Activated CD4-positive, alpha-beta T cell treated with anti-CD3 and anti-CD28 coated beads, Interleukin-2, amount 50 U/mL, for 24 hours (primary cell): ENCODE results near the gene HSBP1L1.

ENCODE experiments used
- DNase-seq, 2 donors: peaks; one replicate each; pipeline ENCODE4 v3.0.0-alpha.2; 2020; ENCODE audit warnings: low read depth in 1 of 2, low spot score in 1 of 2

Gene HSBP1L1

DNA sequence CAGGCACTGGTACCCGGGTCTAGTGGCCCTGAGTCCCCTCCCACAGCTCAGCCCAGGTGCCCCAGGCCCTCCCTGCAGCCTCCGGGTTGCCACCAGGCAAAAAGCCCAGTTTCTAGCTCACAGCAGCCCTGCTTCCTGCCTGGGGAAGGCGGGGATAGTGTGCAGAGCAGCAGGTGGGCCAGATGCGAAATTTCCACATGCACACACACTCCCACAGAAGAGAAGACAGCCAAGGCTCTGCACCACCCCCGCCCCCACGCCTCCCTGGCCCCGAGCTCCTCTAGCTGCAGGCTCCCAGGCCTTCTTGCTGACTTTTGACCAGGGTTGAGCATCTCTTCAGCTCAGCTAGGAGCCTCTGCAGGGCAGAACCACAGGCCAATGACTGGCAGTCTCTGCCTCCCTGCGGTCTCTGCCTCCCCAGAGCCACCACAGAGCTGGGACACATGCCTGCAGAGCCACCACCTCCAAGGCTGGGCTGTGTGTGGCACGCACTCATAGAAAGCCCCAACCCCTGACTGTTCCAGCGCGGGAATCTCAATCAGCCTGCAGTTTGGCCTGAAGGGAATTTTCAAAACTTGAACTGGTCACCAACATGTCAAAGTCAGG lies 20.2 kb upstream of the HSBP1L1 start:
- DNase-seq = no peak

DNA sequence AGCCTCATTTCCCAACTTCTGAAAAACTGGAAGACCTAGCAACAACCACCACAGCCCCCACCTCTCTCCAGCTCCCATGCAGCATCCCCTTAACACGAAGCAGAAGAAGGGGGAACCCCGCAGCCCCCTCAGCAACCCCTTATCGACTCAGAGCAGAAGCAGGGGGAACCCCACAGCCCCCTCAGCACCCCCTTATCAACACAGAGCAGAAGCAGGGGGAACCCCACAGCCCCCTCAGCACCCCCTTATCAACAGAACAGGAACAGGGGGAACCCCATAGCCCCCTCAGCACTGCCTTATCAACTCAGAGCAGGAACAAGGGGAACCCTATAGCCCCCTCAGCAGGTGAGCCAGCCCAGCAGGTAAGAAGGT lies 19.7 kb upstream of the HSBP1L1 start:
- DNase-seq = no peak

DNA sequence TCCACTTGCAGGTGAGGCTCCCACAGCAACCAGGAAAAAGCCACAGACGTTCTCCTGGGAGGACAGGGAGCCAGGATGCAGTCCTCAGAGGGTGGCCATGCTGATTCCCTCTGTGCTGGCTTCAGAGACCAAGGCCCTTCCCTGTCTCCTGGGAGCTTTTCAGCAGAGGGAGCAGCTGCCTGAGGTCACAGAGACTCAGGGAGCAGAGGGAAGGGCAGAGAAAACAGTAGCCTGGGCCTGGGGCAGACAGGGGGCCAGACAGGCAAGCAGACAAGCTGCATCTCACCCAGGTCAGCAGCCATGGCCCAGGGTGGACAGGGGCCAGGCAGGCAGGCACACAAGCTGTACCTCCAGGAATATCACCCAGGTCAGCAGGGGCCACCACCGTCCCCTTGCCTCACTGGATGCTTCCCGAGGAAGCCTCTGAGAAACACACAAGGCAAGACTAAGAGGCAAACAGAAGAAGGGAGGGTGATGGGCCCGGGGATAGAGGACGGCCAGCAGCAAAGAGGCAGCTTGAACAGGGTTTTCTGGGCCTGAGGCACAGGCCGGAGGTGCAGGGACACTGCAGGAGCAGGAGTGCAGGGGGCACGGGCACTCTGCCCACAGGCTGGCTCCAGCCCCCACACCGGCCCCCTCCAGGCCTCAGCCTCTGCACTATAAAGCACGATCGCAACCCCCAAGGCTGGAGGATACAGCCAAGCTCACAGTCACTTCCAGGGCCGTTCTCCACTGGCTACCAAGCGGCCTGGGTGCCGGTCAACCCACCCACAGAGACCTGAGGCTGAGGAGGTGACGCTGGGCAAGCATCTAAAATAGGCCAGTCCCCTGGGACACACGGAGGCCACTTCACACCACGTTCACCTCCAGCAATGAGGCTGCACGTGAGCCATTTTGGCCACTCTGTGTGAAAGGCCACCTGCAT lies 19.1 kb upstream of the HSBP1L1 start:
- no peak for DNase-seq

DNA sequence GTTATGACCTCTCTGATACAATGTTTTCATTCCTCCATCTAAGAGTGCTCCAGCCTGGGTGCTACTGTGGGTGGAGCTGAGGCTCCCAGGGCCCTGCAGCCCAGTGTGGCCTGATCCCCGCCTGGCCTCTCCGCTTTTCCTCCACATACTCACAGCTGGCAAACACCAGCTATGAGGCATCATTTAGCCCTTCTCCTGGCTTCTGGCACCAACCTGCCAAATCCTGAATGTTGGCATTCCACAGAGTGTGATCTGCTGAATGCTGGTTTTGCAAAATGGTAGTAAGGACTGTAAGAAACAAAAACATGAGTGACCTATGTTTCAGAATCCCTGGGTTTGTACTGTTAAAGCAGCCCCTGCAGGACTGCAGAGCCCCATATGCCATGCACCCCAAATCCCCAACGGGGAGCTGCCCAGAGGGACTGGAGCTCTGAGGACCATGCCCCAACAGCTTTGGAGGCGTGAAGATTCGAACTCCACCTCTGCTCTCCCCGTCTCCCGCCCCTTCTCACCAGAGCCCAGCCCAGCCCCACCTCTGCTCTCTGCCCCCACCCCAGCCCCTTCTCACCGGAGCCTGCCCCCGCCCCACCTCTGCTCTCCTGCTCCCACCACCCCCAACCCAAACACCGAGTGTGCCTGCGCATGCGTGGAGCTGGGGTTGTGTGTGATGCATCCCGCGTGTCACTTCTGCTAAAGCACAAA lies 17.2 kb upstream of the HSBP1L1 start:
- DNase-seq = no peak

DNA sequence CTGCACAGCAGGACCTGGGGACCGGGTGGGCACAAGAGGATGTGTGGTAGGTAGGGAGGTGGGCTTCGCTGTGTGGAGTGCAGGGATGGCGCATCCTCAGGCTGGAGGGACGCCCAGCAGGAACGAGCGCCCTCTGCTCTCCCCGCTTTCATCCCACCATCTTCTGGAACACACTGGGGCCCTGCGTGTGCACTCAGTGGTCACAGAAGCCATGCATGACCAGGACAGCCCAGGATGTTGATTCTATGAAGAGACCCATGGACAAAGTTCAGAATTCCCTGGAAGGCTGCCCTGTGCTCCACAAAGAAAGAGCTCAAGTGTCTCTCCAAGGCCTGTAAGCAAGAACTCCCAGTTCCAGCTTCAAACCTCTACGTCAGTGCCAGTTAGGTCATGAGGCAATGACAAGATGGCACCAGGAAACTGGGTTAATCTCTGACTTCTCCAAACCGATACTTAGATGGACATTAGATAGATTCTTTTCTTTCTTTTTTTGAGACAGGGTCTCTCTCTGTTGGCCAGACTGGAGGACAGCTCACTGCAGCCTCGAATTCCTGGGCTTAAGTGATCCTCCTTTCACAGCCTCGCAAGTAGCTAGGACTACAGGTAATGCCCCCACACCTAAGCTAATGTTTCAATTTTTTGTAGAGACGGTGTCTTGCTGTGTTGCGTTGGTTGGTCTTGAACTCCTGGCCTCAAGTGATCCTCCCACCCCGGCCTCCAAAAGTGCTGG lies 16.4 kb upstream of the HSBP1L1 start:
- DNase-seq = no peak

DNA sequence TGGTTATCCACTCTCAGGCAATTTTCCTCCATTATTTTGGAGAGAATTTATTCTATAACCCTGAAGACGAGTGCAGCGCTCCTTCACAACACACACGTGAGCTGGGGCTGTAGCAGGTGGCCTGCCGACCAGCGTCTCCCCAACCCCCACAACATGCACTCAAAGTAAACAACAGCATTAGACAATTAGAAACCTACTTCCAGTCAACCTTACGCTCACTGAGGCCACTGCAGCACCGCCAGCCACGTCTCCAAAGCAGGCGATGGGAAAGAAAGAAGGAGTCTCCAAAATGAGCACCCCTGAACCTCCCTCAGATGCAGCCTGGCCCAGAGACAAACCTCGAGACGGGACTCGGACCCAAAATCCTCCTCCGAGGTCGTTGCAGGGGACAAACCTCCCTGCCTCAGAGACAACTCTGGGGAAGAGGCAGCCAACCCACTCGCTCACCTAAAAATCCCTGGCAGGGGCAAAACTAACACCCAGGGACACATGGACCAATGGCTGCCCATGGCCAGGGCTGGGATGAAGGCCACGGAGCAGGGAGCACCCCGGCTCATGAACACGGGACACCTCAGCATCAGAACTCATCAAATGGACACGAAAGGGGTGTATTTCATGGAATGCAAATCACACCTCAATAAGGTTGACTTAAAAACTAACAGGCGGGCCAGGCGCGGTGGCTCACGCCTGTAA lies 15.6 kb upstream of the HSBP1L1 start:
- no peak for DNase-seq

DNA sequence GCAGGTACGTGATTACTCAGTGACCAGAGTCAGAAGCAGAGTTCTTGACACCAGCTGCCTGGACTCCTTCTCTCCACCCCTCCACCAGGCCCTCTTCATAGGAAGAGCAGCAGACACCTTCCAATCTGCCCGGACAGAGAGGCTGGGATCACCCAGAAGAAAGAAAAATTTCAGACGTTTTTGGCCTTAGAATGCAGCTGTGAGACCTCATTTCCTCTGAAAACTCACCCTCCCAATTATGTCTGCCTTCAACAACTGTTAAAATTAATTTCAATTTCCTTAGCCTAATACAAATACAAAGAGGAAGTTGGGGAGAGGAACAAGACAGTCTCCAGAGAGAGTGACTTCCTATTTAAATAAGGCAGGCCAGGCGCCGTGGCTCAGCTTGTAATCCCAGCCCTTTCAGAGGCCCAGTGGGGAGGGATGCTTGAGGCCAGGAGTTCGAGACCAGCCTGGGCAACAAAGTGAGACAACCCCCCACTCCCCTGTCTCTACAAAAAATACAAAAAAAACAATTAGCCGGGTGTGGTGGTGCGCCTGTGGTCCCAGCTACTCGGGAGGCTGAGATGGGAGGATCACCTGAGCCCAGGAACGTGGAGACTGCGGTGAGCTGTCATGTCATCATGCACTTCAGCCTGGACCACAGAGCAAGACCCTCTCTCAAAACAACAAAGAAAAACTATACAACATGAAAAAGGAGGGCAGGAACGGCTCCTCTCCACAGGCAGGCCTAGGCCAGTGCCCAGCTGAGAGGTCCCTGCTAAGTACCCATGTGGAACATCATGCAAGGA lies 14.6 kb upstream of the HSBP1L1 start:
- no peak for DNase-seq

DNA sequence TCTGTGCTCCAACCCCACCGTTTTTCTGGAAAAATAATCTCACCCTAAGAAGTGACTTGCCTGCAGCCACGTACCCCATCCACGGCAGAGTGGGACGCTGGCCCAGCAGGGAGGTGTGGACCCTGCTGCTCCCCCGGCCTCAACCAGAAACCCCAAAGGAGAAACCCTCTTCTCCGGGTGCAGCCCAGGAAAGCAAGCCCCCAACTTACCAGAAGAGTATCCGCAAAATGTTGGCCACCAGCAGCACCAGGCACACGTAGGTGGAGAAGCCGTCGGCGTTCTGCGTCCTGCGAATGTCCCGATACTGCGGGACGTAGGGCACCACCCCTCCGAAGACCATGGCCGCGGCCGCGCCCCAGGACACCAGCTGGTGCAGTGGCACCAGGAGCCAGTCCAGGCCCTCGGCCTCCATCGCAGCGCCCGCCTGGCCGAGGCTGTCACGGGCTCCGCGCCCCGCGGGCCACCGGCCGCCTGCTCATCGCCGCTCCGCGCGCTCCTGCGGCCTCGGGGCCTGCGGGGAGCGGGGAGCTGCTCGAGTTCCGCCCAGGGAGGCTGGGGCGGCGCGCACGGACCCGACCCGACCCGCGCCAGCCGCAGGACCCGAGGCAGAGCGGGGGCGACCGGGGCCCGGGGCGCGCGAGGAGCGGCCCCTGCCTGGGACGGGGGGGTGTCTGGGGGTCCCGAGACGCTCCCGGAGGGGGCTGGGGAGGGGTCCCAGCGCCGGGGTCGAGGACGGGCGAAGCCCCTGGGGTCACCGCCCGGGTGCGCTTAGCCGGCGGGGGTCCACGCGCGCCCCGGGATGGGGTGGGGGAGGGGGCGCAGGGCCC lies 13.7 kb upstream of the HSBP1L1 start:
- no peak for DNase-seq

DNA sequence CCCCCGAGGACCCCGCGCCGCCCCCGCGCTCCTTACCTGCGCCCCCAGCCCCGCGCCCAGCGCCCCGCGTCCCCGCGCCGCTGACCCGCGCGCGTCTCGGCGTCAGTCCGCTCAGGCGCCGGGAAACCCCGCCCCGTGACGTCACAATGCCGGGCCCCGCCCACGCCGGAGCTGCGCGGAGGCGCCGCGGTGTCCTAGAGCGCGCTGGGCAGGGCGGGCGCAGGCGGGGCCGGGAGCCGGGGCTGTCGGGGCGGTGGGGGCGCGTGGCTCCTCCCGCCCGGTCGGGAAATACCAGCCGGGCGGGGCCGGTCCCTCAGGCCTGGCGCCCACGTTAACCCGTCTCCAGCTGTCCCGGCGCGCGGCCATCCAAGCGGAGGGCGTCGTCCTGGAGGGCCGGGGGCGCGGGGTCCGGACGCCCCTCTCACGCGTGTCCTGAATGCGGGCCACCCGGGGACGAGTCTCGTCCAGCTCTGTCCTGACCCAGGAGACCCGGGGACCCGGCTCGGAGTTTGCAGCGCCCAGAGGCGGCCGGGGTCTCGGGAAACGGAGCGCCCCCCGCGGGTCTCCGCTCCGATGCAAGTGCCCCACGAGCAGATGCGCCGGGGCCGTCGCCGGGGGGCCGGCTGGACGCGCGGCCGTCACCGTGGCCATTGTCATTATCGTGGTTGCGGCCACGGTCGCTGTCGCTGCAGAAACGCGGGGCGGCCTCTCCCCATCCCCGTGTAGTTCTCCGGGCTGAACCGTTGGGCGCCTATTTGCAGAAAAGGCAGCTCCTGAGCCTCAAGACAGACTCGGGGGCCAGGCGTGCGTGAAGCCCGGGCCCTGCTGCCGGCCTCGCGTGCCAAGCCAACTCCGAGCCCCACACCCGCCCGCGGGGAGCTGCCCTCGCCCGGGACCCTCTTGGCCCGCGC lies 12.6 kb upstream of the HSBP1L1 start, which contains the start of gene SLC66A2:
Gene SLC66A2 (minus strand): TSS at position 109 of the 911 bp plus-strand sequence. CDS start 727 bp downstream, outside the sequence.
- peak; percentile 89 to 91 for DNase-seq

DNA sequence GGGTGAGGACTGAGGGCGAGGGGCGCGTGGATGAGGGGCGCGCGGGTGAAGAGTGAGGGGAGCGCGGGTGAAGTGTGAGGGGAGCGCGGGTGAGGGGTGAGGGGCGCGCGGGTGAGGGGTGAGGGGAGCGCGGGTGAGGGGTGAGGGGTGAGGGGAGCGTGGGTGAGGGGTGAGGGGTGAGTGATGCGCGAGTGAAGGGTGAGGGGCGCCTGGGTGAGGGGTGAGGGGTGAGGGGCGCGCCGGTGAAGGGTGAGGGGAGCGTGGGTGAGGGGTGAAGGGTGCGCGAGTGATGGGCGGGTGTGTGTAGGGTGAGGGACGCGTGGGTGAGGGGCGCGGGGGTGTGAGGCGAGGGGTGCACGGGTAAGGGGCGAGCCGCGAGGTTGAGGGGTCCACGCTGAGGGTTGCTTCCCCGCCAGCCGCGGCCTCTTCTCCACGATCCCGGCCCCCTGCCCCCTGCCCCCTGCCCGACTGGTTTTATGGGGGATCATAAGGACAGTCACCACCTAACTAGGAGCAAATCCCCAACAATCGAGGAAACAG lies 11.9 kb upstream of the HSBP1L1 start:
- no peak for DNase-seq

DNA sequence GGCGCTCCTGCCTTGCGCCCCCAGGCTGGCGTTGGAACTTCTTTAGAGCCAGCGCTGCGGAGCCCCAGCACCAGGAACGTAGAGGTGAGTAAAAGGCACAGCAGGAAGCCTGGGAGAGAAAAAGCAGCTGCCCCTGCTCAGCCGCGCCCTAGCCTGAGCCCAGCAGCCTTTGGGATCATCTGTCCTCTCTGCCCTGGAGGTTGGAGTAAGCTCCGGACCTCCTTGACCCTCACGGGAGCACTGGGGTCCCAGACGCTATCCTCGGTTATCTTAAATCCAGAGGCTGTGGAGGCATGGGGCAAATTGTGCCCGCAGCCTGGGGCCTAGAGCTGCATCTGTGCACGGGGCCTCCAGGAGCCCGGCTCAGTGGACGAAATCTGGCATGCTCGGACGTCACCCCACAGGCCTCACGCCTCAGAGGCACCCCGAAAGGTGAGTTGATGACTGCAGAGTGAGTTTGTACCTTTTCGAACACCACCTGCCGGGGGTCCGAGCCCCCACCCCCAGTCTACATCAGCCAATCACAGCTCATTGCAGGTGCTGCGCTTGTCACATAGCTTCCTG lies 11.4 kb upstream of the HSBP1L1 start:
- DNase-seq = no peak

DNA sequence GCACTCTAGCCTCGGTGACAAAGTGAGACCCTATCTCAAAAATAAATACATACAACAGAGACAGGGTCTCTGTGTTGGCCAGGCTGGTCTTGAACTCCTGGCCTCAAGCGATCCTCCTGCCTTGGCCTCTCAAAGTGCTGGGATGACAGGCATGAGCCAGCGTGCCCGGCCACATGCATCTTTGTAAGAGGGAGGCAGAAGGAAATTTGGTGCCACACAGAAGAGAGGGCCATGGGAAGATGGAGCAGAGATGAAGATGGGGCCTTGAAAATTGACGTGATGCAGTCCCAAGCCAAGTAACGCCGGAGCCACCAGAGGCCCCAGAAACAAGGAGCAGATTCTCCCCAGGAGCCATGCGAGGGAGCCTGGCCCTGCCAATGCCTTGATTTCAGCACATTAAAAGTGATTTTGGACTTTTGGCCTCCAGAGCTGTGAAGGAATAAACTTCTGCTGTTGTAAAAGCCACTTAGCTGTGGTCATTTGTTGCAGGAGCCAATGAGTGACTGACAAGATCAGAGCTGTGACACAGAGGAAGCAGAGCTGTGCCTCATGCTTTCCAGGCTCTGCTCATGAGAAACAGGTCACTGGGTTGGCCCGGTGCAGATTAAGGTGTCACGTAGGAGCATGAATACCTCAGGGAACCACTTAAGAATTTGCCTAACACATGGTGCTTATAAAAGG lies 10.3 kb upstream of the HSBP1L1 start:
- no peak for DNase-seq

DNA sequence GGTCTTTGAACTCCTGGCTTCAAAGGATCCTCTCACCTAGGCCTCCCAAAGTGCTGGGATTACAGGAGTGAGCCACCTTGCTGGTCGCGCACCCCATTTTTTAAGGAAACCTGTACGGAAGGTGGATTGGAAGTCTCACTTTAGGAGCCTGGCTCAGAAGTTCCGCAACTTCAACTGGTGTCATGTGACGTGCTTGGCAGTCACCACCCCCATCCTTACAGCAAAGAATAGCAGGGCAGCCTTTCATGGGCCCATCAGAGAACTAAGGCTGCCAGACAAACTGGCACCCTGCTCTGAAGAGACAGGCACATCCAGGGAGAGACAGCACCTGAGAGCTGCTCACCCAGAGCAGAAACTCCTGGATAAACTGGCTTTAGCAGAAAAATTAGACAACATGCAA lies 9.7 kb upstream of the HSBP1L1 start:
- DNase-seq = no peak

DNA sequence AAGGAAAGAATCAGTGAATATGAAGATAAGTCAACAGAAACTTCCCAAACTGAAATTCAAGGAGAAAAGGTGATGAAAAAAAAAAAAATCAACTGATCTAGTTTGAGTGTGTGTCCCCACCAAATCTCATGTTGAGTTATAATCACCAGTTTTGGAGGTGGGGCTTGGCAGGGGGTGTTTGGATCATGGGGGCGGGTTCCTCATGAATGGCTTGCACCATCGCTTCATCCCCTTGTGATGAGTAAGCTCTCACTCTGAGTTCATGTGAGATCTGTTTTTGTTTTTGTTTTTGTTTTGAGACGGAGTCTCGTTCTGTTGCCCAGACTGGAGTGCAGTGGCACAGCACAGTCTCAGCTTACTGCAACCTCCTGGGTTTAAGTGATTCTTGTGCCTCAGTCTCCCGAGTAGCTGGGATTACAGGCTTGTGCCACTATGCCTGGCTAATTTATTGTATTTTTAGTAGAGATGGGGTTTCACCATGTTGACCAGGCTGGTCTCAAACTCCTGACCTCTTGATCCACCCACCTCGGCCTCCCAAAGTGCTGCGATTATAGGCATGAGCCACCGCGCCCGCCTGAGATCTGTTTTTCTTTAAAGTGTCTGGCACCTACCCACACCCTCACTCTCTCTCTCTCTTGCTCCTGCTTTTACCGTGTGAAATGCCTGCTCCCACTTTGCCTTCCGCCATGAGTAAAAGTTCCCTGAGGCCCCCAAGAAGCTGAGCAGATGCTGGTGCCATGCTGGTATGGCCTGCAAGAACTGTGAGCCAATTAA lies 9.0 kb upstream of the HSBP1L1 start:
- no peak for DNase-seq

DNA sequence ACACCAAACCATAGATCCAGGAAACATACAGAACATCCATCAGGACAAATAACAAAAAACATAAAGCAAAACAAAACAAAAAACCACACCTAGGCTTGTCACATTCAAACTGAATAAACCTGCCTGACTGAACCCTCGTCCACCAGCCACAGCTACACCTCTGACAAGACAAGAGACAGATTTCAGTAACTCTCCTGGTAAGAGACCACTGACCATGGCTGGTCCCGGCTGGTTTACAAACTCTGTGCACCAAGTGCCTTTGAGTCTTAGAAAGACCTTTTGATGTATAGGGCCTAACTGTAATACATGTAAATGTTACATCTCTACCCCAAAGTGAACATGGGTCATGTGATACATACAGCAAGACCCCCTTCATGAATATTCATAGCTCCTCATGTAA lies 8.2 kb upstream of the HSBP1L1 start:
- no peak for DNase-seq

DNA sequence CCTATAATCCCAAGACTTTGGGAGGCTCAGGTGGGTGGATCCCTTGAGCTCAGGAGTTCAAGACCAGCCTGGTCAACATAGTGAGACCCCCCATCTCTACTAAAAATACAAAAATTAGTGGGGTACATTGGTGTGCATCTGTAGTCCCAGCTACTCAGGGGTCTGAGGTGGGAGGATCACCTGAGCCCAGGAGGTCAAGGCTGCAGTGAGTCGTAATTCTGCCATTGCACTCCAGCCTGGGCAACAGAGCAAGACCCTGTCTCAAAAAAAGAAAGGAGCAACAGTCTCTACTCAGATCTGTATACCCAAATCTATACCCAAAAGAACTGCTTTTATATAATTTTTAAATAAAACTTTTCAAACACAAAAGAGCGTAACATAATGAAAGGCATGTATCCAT lies 5.5 kb upstream of the HSBP1L1 start:
- no peak for DNase-seq
